Measurements from ENCODE around the gene USP24.

USP24 gene

GRCh38 chr1:55052221-55053142, 162.7 kb downstream of the USP24 start:
- no peak for DNase-seq (ENCODE audit: low read depth)

- no peak for DNase-seq (ENCODE audit: low read depth)
Measured at GRCh38 chr1:55051621-55052020, 163.5 kb downstream of the USP24 start.

GRCh38 chr1:55051169-55051568, 164.0 kb downstream of the USP24 start:
- DNase-seq (ENCODE audit: low read depth): no peak

GRCh38 chr1:55050283-55050682, 164.9 kb downstream of the USP24 start:
- DNase-seq (ENCODE audit: low read depth): no peak

- no peak for DNase-seq (ENCODE audit: low read depth)
Measured at GRCh38 chr1:55049914-55050278, 165.3 kb downstream of the USP24 start.

GRCh38 chr1:55049271-55049913, 165.8 kb downstream of the USP24 start:
- no peak for DNase-seq (ENCODE audit: low read depth)

GRCh38 chr1:55048453-55049270, 166.5 kb downstream of the USP24 start:
- no peak for DNase-seq (ENCODE audit: low read depth)

- no peak for DNase-seq (ENCODE audit: low read depth)
Measured at GRCh38 chr1:55047611-55048010, 167.6 kb downstream of the USP24 start.

- no peak for DNase-seq (ENCODE audit: low read depth)
Measured at GRCh38 chr1:55046871-55047270, 168.3 kb downstream of the USP24 start.

GRCh38 chr1:55045430-55045829, 169.7 kb downstream of the USP24 start:
- DNase-seq (ENCODE audit: low read depth): no peak

- no peak for DNase-seq (ENCODE audit: low read depth)
Measured at GRCh38 chr1:55044617-55045397, 170.4 kb downstream of the USP24 start.

GRCh38 chr1:55043726-55044125, 171.4 kb downstream of the USP24 start:
- no peak for DNase-seq (ENCODE audit: low read depth)

GRCh38 chr1:55043011-55043410, 172.2 kb downstream of the USP24 start:
- DNase-seq (ENCODE audit: low read depth): no peak

GRCh38 chr1:55041613-55042012, 173.6 kb downstream of the USP24 start:
- no peak for DNase-seq (ENCODE audit: low read depth)

GRCh38 chr1:55040933-55041494, 174.2 kb downstream of the USP24 start:
- no peak for DNase-seq (ENCODE audit: low read depth)

GRCh38 chr1:55040083-55040932, 174.9 kb downstream of the USP24 start:
- no peak for DNase-seq (ENCODE audit: low read depth)

GRCh38 chr1:55039342-55040082, 175.7 kb downstream of the USP24 start, which contains the start of gene PCSK9:
Gene PCSK9, plus strand, starts transcription at chr1:55039548. Its CDS starts 290 bp downstream, at chr1:55039838.
- DNase-seq (ENCODE audit: low read depth): no peak

GRCh38 chr1:55038974-55039341, 176.2 kb downstream of the USP24 start:
- DNase-seq (ENCODE audit: low read depth): no peak

GRCh38 chr1:55038552-55038838, 176.7 kb downstream of the USP24 start:
- DNase-seq (ENCODE audit: low read depth): no peak

Data from T-helper 22 cell (primary cell).